GM18505 (cell line): Measurements from ENCODE around the gene ZNG1A.
"Not testable (repeated sequence)": the region's sequence is repeated elsewhere in the genome, so short reads cannot be mapped to it uniquely, and the experiment has no call there.

Experiments
- ATAC-seq: cut with Tn5 transposase; IDR thresholded peaks from one replicate; pipeline ENCODE4 v1.9.1; 2021; ENCODE audit not compliant: unreplicated experiment
- POLR2A ChIP-seq: IDR thresholded peaks from 4 replicates; pipeline ENCODE4 v1.6.1; 2011; ENCODE audit warnings: borderline replicate concordance; ENCODE audit not compliant: insufficient read depth, insufficient read length; ENCODE audit errors: extremely low read depth

The ZNG1A gene

GRCh38 chr9:178970-179383 lies at the start of gene ZNG1A:
TSS of gene ZNG1A (minus strand) at chr9:179056. CDS start at chr9:178969, 87 bp downstream.
- not testable (repeated sequence) for ATAC-seq

DNA sequence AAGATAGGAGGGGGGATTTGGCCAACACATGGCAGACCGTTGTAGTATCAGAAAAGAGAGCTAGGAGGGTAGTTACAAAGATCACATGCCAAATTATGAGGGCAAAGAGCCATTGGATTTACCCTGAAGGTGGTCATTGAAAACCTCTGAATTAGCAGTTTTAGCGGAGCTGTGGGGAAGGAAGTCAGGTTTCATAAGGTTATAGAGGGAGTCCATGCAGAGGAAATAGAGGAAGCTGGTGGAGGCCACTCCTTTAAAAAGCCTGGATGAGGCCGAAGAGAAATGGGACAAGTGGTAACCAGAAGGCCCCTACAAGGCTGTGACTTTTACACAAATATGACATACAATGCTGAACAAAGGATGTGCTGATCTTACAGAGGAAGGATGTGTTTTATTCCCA lies 49.0 kb upstream of the ZNG1A start:
- TF ChIP-seq POLR2A = no peak
- ATAC-seq = no peak

DNA sequence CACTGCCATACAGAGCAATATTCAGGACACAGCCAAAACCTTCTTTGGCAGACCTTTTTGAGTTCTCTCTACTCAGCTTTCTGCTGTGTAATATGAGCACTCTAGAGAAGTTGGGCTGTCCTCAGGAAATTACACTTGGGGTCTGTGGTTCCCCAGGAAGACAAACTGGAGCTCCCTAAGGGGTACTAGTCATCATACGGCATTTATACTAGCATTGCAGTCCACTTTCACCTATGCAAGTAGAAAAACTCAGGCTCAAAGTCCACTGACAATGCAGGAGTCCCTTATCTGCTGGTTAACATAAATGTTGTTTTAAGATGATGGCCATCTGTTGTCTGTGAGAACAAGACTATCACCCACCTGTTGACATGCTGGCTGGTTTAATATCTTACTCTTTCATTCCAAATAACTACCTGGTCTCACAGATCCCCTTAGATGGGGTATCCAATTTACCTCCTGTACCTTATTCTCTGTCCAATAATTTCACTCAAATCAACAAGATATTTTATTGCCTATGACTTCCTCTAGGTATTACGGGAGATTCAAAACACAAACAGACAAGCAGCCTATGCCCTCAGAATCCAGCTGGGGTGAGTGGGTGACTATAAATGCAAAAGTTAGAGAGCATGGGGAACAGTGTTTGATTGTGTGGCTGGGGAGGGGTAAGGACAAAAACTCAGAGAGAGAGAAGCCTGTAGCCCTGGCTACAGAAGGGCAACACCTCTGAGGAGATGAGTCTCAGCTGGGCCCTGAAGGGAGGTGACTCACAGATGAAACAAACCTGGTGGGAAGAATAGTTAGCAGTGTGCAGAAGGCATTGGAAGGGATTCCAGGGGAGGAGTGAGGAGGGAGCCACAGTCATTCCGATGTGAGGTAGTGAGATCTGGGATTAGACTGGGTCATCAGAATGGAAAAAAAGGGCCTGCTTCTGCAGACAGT lies 46.0 kb upstream of the ZNG1A start:
- no peak for TF ChIP-seq POLR2A
- no peak for ATAC-seq

GRCh38 chr9:224026-224425 lies 45.2 kb upstream of the ZNG1A start:
- TF ChIP-seq POLR2A = no peak
- no peak for ATAC-seq

DNA sequence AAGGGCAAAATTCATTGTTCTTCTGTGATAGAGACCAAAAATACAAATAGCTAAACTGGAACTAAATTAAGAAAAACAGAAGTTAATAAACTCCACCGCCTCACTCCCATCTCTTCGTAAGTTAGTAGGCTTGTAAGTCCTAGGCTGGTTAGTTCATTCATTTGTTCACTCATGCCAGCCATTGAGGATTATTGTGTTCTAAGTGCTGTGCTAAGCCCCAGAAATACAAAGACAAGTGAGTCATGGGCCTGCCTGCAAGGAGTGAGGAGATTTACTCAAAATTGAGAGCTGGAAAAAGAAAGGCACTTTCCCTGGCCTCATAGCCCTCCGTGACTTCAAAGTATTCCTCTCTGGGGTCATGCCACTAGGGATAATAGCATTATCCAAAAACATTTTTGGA lies 44.3 kb upstream of the ZNG1A start:
- TF ChIP-seq POLR2A = no peak
- no peak for ATAC-seq

DNA sequence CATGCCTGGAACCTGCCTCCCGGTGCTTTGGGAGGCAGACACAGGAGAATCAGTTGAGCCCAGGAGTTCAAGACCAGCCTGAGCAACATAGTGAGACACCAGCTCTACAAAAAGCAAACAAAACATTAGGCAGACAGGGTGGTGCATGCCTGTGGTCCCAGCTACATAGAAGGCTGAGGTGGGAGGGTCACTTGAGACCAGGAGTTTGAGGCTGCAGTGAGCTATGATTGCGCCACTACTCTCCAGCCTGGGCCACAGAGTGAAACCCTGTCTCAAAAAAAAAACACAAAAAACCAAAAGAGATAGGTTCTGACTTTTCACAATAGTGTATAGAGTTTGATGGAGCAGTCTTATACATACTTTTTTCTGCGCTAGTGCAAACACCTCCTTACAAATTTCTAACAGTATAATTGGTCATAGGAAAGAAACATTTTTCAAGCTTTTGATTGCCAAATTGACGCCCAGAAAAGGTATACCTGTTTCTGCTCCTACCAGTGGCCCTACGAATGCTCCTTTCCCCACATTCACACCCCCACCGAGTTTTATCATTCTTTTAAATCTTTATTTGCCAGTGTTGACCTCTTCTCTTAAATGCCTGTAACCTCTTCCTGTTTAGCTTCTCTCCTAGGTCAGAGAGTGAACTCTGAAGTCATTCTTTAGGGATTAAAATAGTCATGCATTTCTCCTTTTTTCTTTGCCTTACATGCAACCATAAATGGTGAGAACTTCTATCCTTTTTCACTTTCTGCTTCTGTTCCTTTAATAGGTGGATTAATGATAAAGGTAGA lies 43.3 kb upstream of the ZNG1A start:
- no peak for ATAC-seq
- TF ChIP-seq POLR2A = no peak

- no peak for TF ChIP-seq POLR2A
- ATAC-seq = no peak
These were observed 41.0 kb upstream of the ZNG1A start for GRCh38 chr9:219670-220365.

DNA sequence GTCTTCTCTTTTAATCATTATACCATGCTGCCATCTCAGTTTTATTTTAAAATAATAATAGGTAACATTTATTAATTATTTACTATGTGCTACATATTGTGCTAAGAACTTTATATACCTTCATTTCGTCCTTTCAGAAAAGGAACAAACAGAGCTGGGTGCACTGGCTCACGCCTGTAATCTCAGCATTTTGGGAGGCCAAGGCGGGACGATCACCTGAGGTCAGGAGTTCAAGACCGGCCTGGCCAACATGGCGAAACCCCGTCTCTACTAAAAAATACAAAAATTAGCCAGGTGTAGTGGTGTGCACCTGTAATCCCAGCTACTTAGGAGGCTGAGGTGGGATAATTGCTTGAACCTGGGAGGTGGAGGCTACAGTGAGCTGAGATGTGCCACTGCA lies 40.2 kb upstream of the ZNG1A start:
- ATAC-seq = not testable (repeated sequence)

DNA sequence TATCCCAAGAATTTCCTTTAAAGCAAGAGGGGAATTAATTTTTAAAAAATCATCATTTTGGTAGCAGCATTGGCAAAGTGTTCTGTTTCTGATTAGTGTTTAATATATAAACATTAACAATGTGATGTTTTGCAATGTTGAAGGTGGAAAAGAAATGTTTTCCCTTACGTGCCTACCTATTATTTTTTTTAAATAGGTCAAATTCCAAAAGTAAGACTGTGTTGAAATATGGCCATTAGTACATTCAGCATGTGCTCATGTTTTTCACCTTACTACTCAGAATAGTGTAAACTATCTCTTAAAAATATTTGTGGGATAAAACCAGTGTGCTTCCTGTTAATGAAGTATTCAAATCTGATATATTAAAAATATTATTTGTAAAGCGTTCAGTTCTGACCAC lies 39.1 kb upstream of the ZNG1A start:
- no peak for TF ChIP-seq POLR2A
- ATAC-seq = no peak

DNA sequence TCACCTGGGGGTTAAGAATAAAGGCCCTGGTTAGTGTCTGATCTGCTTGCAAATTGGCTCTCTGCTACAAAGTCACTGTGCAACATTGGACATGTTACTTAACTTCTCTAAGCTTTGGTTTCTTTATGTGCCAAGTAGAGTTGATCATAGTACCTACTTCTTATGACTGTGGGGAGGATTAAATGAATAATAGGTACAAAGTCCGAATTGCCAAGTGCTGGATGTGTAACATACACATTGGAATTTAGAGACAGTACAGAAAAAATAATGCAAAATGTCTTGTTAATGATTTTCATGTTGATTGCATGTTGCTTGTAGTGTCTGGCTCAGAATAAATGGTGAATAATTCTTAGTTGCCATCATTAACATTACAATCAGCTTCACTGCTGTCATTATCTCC lies 38.0 kb upstream of the ZNG1A start:
- ATAC-seq = no peak
- no peak for TF ChIP-seq POLR2A

DNA sequence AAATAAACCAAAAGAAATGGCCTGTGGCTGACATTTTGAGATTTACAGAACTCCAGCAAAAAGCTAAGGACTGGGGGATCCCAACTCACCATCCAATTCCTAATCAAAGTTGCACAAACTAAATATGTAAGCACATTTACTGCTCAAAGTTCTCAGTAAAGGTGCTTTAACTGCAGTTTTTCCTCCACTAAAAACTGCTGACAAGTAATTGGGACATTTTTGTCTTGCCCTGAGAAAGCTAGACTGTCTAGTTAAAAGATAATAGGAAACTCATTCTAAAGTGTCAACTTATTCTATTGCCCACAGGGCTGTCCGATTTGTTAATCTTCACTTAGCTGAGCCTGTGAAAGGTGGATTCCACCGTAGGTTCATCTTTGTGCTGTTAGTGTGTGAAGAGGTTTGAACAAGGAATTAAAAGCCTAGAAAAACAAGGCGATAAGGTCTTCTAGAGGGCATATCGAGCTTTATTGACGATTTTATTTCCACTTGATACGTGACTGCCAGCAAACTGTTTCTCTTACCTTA lies 36.8 kb upstream of the ZNG1A start:
- no peak for TF ChIP-seq POLR2A
- ATAC-seq = no peak

DNA sequence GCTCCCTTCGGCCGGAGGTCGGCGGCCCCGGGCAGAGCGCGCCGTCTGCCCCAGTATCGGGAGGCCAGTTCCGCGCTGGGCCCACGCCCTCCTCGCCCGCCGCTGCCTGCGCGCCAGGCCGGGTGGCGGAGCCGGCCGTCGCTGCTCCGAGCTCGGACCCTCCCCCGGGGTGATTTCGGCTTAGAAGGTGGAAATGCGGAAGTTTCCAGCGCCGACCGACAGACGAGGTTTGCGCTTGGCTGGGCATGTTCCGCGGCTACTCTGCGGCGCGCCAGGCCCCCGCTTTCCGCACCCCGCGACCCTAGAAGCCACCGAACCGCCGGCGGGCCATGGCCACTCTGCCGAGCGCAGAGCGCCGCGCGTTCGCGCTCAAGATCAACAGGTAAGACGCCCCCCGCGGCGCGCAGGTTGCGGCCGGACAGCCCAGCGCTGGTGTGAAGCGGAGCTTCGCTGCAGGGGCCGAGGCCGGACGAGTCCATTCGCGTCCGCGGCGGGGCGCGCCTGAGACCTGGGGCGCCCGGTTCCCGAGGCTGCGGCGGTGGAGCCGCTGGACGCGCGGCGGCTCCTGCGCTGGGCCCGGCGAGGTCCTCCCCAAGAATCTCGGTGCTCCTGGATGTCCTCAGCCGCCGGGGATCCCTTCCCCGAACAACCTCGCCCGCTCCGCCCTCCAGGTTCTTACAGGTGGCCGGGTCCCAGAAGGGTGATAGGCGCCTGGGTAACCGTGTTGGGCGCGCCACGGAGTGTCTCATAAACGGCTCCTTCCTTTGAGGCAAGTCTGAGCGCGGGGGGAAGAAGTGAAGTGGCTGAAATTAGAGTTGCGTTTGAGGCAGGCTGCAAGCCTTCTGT lies 36.0 kb upstream of the ZNG1A start, which contains the start of gene DOCK8:
TSS of gene DOCK8 (plus strand) at position 218 of the 846 bp plus-strand sequence. CDS start at position 330, 112 bp downstream.
- peak; percentile 59 for TF ChIP-seq POLR2A
- ATAC-seq = peak; percentile 89
